H9 (cell line): ENCODE measurements around the gene AMZ2. TPM values are rescaled to one million over a fixed set of nuclear protein-coding genes. Genes with fewer than 3 reads are reported as not detected.
"Not testable (repeated sequence)": the region's sequence is repeated elsewhere in the genome, so short reads cannot be mapped to it uniquely, and the experiment has no call there.

ENCODE experiments used
- DNase-seq: peaks from one replicate; pipeline ENCODE4 v3.0.0-alpha.2; 2017
- H2AFZ ChIP-seq: one replicate; pipeline ENCODE4 v1.6.1; 2013; ENCODE audit warnings: mild to moderate bottlenecking, low read length, control low read depth, moderate library complexity
- H2AK5ac ChIP-seq: 2 replicates; pipeline ENCODE4 v1.6.1; 2013; ENCODE audit warnings: low read length, control low read depth, mixed read lengths; ENCODE audit not compliant: insufficient read length
- H2BK120ac ChIP-seq: one replicate; pipeline ENCODE4 v1.6.1; 2013; ENCODE audit warnings: low read depth, mild to moderate bottlenecking, low read length, control low read depth, inconsistent platforms; ENCODE audit not compliant: poor library complexity, severe bottlenecking
- H2BK12ac ChIP-seq: 2 replicates; pipeline ENCODE4 v1.6.1; 2013; ENCODE audit warnings: low read length, control low read depth, mixed read lengths, low read depth; ENCODE audit not compliant: insufficient read length
- H2BK15ac ChIP-seq: 2 replicates; pipeline ENCODE4 v1.6.1; 2013; ENCODE audit warnings: low read depth, low read length, control low read depth
- H2BK20ac ChIP-seq: one replicate; pipeline ENCODE4 v1.6.1; 2013; ENCODE audit warnings: low read depth, mild to moderate bottlenecking, low read length, control low read depth, inconsistent platforms; ENCODE audit not compliant: poor library complexity, severe bottlenecking
- H2BK5ac ChIP-seq: 2 replicates; pipeline ENCODE4 v1.6.1; 2013; ENCODE audit warnings: low read length, control low read depth, mixed read lengths; ENCODE audit not compliant: insufficient read length
- H3K14ac ChIP-seq: 2 replicates; pipeline ENCODE4 v1.6.1; 2013; ENCODE audit warnings: low read length, control low read depth; ENCODE audit not compliant: insufficient read depth
- H3K18ac ChIP-seq: 2 replicates; pipeline ENCODE4 v1.6.1; 2013; ENCODE audit warnings: low read depth, mild to moderate bottlenecking, mixed read lengths, low read length, control low read depth; ENCODE audit not compliant: insufficient read length
- H3K23ac ChIP-seq: 2 replicates; pipeline ENCODE4 v1.6.1; 2013; ENCODE audit warnings: low read length, control low read depth, mixed read lengths, low read depth; ENCODE audit not compliant: insufficient read length
- H3K23me2 ChIP-seq: 2 replicates; pipeline ENCODE4 v1.6.1; 2013; ENCODE audit warnings: low read depth, mild to moderate bottlenecking, mixed read lengths, low read length, control low read depth; ENCODE audit not compliant: insufficient read length, poor library complexity, severe bottlenecking
- H3K27ac ChIP-seq: 2 replicates; pipeline ENCODE4 v1.5.1; 2013; ENCODE audit warnings: low read length, control low read depth, mixed read lengths, low read depth; ENCODE audit not compliant: insufficient read length
- H3K27me3 ChIP-seq: 2 replicates; pipeline ENCODE4 v1.6.1; 2013; ENCODE audit warnings: low read length, control low read depth, inconsistent platforms; ENCODE audit not compliant: insufficient read depth
- H3K4ac ChIP-seq: 2 replicates; pipeline ENCODE4 v1.6.1; 2013; ENCODE audit warnings: low read depth, mild to moderate bottlenecking, control low read depth, inconsistent platforms, low read length, moderate library complexity
- H3K4me1 ChIP-seq: 2 replicates; pipeline ENCODE4 v1.6.1; 2013; ENCODE audit warnings: low read length, control low read depth, inconsistent platforms; ENCODE audit not compliant: insufficient read depth
- H3K4me2 ChIP-seq: 2 replicates; pipeline ENCODE4 v1.6.1; 2013; ENCODE audit warnings: low read length, control low read depth, mixed read lengths; ENCODE audit not compliant: insufficient read length, insufficient read depth
- H3K56ac ChIP-seq: 2 replicates; pipeline ENCODE4 v1.6.1; 2013; ENCODE audit warnings: low read depth, mild to moderate bottlenecking, mixed read lengths, low read length, control low read depth; ENCODE audit not compliant: insufficient read length
- H3K79me1 ChIP-seq: 2 replicates; pipeline ENCODE4 v1.6.1; 2013; ENCODE audit warnings: low read depth, mild to moderate bottlenecking, moderate library complexity, low read length, control low read depth, inconsistent platforms; ENCODE audit not compliant: insufficient read depth, poor library complexity, severe bottlenecking
- H3K79me2 ChIP-seq: 2 replicates; pipeline ENCODE4 v1.6.1; 2013; ENCODE audit warnings: low read length, control low read depth, inconsistent platforms; ENCODE audit not compliant: insufficient read depth
- H3K9ac ChIP-seq: 2 replicates; pipeline ENCODE4 v1.6.1; 2013; ENCODE audit warnings: low read length, control low read depth, mixed read lengths; ENCODE audit not compliant: insufficient read length; ENCODE audit errors: extremely low read depth
- H3K9me3 ChIP-seq: one replicate; pipeline ENCODE4 v1.6.1; 2013; ENCODE audit warnings: low read depth, low read length, inconsistent platforms; ENCODE audit not compliant: control insufficient read depth
- H3T11ph ChIP-seq: one replicate; pipeline ENCODE4 v1.6.1; 2013; ENCODE audit warnings: mild to moderate bottlenecking, low read length, control low read depth, inconsistent platforms
- H4K20me1 ChIP-seq: one replicate; pipeline ENCODE4 v1.6.1; 2013; ENCODE audit not compliant: control insufficient read depth, insufficient read length, insufficient read depth
- H4K5ac ChIP-seq: 2 replicates; pipeline ENCODE4 v1.6.1; 2013; ENCODE audit warnings: low read depth, mild to moderate bottlenecking, mixed read lengths, low read length, control low read depth; ENCODE audit not compliant: insufficient read length
- H4K8ac ChIP-seq: replicated peaks from 2 replicates; pipeline ENCODE4 v1.6.1; 2013; ENCODE audit warnings: low read length, control low read depth, mixed read lengths, low read depth; ENCODE audit not compliant: insufficient read length
- H4K91ac ChIP-seq: 2 replicates; pipeline ENCODE4 v1.6.1; 2013; ENCODE audit warnings: low read depth, mild to moderate bottlenecking, moderate library complexity, mixed read lengths, low read length, control low read depth; ENCODE audit not compliant: insufficient read length
- H3K27ac Mint-ChIP-seq, 3 experiments: 2 replicates in 2 of 3; 3 replicates in 1 of 3; pipeline ENCODE4 v1.8.0; 2020 to 2021; ENCODE audit warnings: mixed read lengths in 3 of 3, mild to moderate bottlenecking in 1 of 3, moderate library complexity in 1 of 3
- H3K27me3 Mint-ChIP-seq: 2 replicates; pipeline ENCODE4 v1.8.0; 2021; ENCODE audit warnings: low read depth, mild to moderate bottlenecking, moderate library complexity, mixed read lengths
- H3K36me3 Mint-ChIP-seq, 3 experiments: 2 replicates in 2 of 3; 3 replicates in 1 of 3; pipeline ENCODE4 v1.8.0; 2020 to 2021; ENCODE audit warnings: low read depth in 3 of 3, mixed read lengths in 3 of 3; ENCODE audit not compliant: insufficient read depth in 1 of 3
- H3K4me1 Mint-ChIP-seq, 2 experiments: 2 replicates each; pipeline ENCODE4 v1.8.0; 2020; ENCODE audit warnings: mixed read lengths in 2 of 2
- H3K4me3 Mint-ChIP-seq, 2 experiments: 2 replicates in 1 of 2; 3 replicates in 1 of 2; pipeline ENCODE4 v1.8.0; 2020 to 2021; ENCODE audit warnings: mild to moderate bottlenecking in 2 of 2, mixed read lengths in 2 of 2, moderate library complexity in 1 of 2
- H3K9me3 Mint-ChIP-seq, 2 experiments: 2 replicates in 1 of 2; 3 replicates in 1 of 2; pipeline ENCODE4 v1.8.0; 2020; ENCODE audit warnings: mild to moderate bottlenecking in 2 of 2, mixed read lengths in 2 of 2, moderate library complexity in 1 of 2
- CTCF ChIP-seq: fragments of 200-600 bp; sonication (generic); conservative IDR thresholded peaks from 3 replicates; pipeline ENCODE4 v1.8.0; 2021; ENCODE audit warnings: antibody characterized with exemption, mild to moderate bottlenecking
- whole genome bisulfite sequencing: extraction: QIAGEN DNeasy Blood & Tissue Kit; methylation state at CpG from one replicate; pipeline ENCODE4 v1.1.7; 2013; ENCODE audit warnings: missing lambda C conversion rate, low lambda C conversion rate, mixed read lengths; ENCODE audit not compliant: insufficient read length; ENCODE audit errors: extremely low coverage; 5-methylcytosine and 5-hydroxymethylcytosine counted together
- total RNA-seq: library from RNA; stranded (reverse); gene quantifications from 2 replicates; pipeline ENCODE4 v1.2.1, GENCODE V29; 2021

AMZ2 gene
- total RNA-seq, 1 experiment from 2014 or later: 82.6 TPM

GRCh38 chr17:68249354-68249765, 1.5 kb downstream of the AMZ2 start:
- no peak overlapping the region for H2BK12ac ChIP-seq
- H3K23me2 ChIP-seq: no peaks in the 10 kb centered on the region
- Mint-ChIP-seq H3K27me3 (no peaks in the 10 kb centered on the region; the same call in 1 of the 2 replicates), H3K27ac (no peak overlapping the region), H3K4me1 (peaks cover 13 to 14% of the 10 kb centered on the region in 2 experiments), H3K9me3 (no peaks in the 10 kb centered on the region), H3K36me3 (peaks cover 7 to 34% (median 31%) of the 10 kb centered on the region in 3 experiments; a peak in 6 of 7 replicates), H3K4me3 (peak overlapping the region; percentile 94 to 95; a peak in 3 of 5 replicates)
- no peak overlapping the region for H4K8ac ChIP-seq
- H2BK5ac ChIP-seq: no peak overlapping the region
- no peak overlapping the region for H3K14ac ChIP-seq
- no peaks in the 10 kb centered on the region for H3K79me2 ChIP-seq
- H3K79me1 ChIP-seq: no peaks in the 10 kb centered on the region
- H3K9me3 ChIP-seq: no peaks in the 10 kb centered on the region
- no peak overlapping the region for H3K4ac ChIP-seq
- no peak overlapping the region for H4K91ac ChIP-seq
- H3K23ac ChIP-seq: no peak overlapping the region
- H3K27me3 ChIP-seq: no peaks in the 10 kb centered on the region
- no peak overlapping the region for H2BK15ac ChIP-seq
- no peak overlapping the region for H3K18ac ChIP-seq
- no peak overlapping the region for H3K56ac ChIP-seq
- H2BK20ac ChIP-seq: no peak overlapping the region
- no peak overlapping the region for H2BK120ac ChIP-seq
- peaks cover 3% of the 10 kb centered on the region for H4K20me1 ChIP-seq
- no peak overlapping the region for H3T11ph ChIP-seq
- no peak for DNase-seq
- no peak overlapping the region for H3K9ac ChIP-seq
- no peak overlapping the region for H3K4me2 ChIP-seq
- no peak overlapping the region for H2AK5ac ChIP-seq
- H4K5ac ChIP-seq: no peak overlapping the region
- WGBS: no CpG with 5 or more reads among the region's 7 CpGs
- H2AFZ ChIP-seq: no peak overlapping the region
- H3K27ac ChIP-seq: no peak overlapping the region
- H3K4me1 ChIP-seq: no peaks in the 10 kb centered on the region
- TF ChIP-seq CTCF: no peak

- DNase-seq: not testable (repeated sequence)
Measured at GRCh38 chr17:68253426-68253825, 5.6 kb downstream of the AMZ2 start.

More at GRCh38 chr17:68253426-68253825, 5.6 kb downstream of the AMZ2 start:
- H3K4me1 Mint-ChIP-seq: peaks cover 13 to 16% of the 10 kb centered on the region in 2 experiments
- not testable (repeated sequence) for H2BK15ac ChIP-seq, H3K4me3 Mint-ChIP-seq, H3K56ac ChIP-seq, H4K5ac ChIP-seq, H3K9me3 Mint-ChIP-seq, H3T11ph ChIP-seq, H3K18ac ChIP-seq, H3K27ac ChIP-seq, H3K14ac ChIP-seq, H3K79me1 ChIP-seq, H3K27me3 ChIP-seq, H4K8ac ChIP-seq, H2AK5ac ChIP-seq, H3K4me1 ChIP-seq, H3K27ac Mint-ChIP-seq, H2AFZ ChIP-seq, H2BK12ac ChIP-seq, H3K79me2 ChIP-seq, H3K23ac ChIP-seq, H2BK5ac ChIP-seq, H3K9ac ChIP-seq, H4K20me1 ChIP-seq, H3K27me3 Mint-ChIP-seq, H4K91ac ChIP-seq, H3K4ac ChIP-seq, H3K4me2 ChIP-seq, H2BK20ac ChIP-seq, H2BK120ac ChIP-seq, H3K23me2 ChIP-seq, H3K9me3 ChIP-seq
- peaks cover 13 to 57% (median 48%) of the 10 kb centered on the region in 3 experiments; a peak in 6 of 7 replicates for H3K36me3 Mint-ChIP-seq
- no CpG with 5 or more reads among the region's 7 CpGs for WGBS
